Neural crest cell (in vitro differentiated cells): ENCODE results near the gene SPRN. TPM values are rescaled to one million over a fixed set of nuclear protein-coding genes. Genes with fewer than 3 reads are reported as not detected.

Experiments used
- DNase-seq: peaks from one replicate; pipeline ENCODE4 v3.0.0; 2021; ENCODE audit warnings: low read depth, mixed read lengths, low spot score
- H3K27ac Mint-ChIP-seq: one replicate; pipeline ENCODE4 v1.8.0; 2021; ENCODE audit warnings: mild to moderate bottlenecking, mixed read lengths; ENCODE audit not compliant: unreplicated experiment
- H3K27me3 Mint-ChIP-seq: 2 replicates; pipeline ENCODE4 v1.8.0; 2021; ENCODE audit warnings: low read depth, mild to moderate bottlenecking, mixed read lengths
- H3K36me3 Mint-ChIP-seq: 2 replicates; pipeline ENCODE4 v1.8.0; 2021; ENCODE audit warnings: low read depth, mild to moderate bottlenecking, mixed read lengths
- H3K4me1 Mint-ChIP-seq: 2 replicates; pipeline ENCODE4 v1.8.0; 2021; ENCODE audit warnings: mixed read lengths
- H3K4me3 Mint-ChIP-seq: one replicate; pipeline ENCODE4 v1.8.0; 2021; ENCODE audit warnings: mild to moderate bottlenecking, mixed read lengths
- H3K9me3 Mint-ChIP-seq: 2 replicates; pipeline ENCODE4 v1.8.0; 2021; ENCODE audit warnings: mixed read lengths
- total RNA-seq: library from RNA; stranded (reverse); gene quantifications from 2 replicates; pipeline ENCODE4 v1.2.1, GENCODE V29; 2021
- TF ChIP-seq, protein P1 (sequence below): fragments of 200-600 bp; sonication (generic); conservative IDR thresholded peaks from 2 replicates; pipeline ENCODE4 v1.5.0; 2021; ENCODE audit warnings: antibody characterized with exemption, mild to moderate bottlenecking

Gene SPRN
- total RNA-seq, 1 donor from 2014 or later, result 0.37 TPM

DNA sequence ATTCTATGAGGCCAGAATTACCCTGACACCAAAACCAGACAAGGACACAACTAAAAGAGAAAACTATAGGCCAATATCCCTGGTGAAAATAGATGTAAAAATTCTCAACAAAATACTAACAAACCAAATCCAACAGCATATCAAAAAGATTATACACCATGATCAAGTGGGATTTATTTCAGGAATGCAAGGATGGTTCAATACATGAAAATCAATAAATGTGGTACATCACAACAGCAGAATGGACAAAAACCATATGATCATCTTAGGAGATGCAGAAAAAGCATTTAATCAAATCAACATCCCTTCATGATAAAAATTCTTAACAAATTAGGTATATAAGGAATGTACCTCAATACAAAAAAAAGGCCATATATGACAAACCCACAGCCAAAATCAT, 23.7 kb upstream of the SPRN start:
- Mint-ChIP-seq H3K36me3 (peaks cover 20% of the 10 kb centered on the region), H3K4me1 (no peaks in the 10 kb centered on the region), H3K27me3 (no peaks in the 10 kb centered on the region), H3K27ac (no peak overlapping the region), H3K4me3 (no peak overlapping the region), H3K9me3 (peaks cover 27% of the 10 kb centered on the region)
- no peak for DNase-seq
- TF ChIP-seq, protein P1, sequence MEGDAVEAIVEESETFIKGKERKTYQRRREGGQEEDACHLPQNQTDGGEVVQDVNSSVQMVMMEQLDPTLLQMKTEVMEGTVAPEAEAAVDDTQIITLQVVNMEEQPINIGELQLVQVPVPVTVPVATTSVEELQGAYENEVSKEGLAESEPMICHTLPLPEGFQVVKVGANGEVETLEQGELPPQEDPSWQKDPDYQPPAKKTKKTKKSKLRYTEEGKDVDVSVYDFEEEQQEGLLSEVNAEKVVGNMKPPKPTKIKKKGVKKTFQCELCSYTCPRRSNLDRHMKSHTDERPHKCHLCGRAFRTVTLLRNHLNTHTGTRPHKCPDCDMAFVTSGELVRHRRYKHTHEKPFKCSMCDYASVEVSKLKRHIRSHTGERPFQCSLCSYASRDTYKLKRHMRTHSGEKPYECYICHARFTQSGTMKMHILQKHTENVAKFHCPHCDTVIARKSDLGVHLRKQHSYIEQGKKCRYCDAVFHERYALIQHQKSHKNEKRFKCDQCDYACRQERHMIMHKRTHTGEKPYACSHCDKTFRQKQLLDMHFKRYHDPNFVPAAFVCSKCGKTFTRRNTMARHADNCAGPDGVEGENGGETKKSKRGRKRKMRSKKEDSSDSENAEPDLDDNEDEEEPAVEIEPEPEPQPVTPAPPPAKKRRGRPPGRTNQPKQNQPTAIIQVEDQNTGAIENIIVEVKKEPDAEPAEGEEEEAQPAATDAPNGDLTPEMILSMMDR, result no peak

DNA sequence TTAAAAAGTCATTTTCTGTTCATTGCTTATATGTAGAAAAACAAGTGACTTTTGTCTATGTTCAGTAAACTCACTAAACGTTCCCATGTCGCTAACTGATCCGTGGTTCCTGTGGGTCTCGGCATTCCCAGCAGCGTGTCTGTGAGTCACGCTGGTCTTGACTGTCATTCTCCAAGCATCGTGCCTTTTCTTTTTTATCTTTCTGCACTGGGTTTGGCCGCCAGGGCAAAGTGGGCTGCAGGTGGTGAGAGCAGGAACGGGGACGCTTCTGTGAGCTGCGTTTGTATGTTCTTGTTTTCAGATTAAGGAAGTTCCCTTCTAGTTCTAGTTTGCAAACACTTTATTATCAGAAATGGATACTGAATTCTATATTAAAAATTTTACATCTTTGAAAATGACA, 22.6 kb upstream of the SPRN start:
- no peak overlapping the region for H3K27ac Mint-ChIP-seq
- H3K36me3 Mint-ChIP-seq, result peaks cover 24% of the 10 kb centered on the region
- H3K27me3 Mint-ChIP-seq, result no peaks in the 10 kb centered on the region
- DNase-seq, result no peak
- no peak overlapping the region for H3K4me3 Mint-ChIP-seq
- TF ChIP-seq, protein P1, result no peak
- H3K4me1 Mint-ChIP-seq, result no peaks in the 10 kb centered on the region
- peaks cover 23% of the 10 kb centered on the region for H3K9me3 Mint-ChIP-seq

DNA sequence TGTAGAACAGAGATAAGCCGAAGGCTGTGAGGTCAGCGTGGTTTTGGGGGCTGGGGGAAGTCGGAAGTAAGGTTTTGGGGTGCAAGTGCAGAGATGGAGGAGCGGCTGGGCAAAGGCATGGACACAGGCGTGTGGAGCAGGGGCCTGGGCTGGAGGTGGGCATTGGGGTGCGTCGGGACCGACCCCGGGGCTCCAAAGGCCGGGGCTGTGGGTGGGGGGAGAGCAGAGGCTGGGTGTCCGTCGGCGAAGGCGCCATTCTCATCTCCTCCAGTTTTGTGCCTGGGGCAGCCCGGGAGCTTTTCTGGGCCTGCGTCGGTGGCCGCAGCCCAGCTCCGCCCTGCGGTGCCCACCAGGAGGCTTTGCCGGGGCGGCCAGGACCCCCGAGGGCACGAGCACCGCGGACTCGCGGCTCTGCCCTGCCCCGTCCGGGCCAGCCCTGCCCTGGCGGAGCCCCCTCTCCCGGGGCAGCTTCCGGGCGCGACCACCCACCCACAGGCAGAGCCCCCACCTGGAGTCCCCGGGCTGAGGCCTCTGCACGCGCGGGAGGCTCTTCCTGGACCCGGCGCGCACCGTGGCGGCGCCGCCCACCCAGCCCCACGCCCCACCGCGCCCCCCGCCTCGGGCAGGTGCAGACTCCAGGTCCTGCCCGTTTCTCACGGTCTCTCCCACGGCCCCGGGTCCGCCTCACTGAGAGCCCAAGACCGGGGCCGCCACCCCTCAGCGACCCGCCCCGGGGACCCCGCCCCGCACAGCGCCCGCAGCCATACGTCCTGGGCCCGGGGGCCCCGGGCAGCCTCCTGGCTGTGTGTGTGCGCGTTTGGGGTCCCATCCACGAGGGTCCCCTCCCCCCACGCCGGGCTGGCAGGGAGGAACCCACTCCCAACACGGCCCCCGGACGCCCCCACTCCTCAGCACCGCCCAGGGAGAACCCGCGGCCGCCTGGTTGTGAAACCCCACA, 21.6 kb upstream of the SPRN start:
- H3K36me3 Mint-ChIP-seq, result peaks cover 21% of the 10 kb centered on the region
- DNase-seq, result no peak
- no peaks in the 10 kb centered on the region for H3K4me1 Mint-ChIP-seq
- TF ChIP-seq, protein P1, result no peak
- H3K9me3 Mint-ChIP-seq, result peaks cover 23% of the 10 kb centered on the region
- H3K4me3 Mint-ChIP-seq, result no peak overlapping the region
- H3K27me3 Mint-ChIP-seq, result no peaks in the 10 kb centered on the region
- H3K27ac Mint-ChIP-seq, result no peak overlapping the region

DNA sequence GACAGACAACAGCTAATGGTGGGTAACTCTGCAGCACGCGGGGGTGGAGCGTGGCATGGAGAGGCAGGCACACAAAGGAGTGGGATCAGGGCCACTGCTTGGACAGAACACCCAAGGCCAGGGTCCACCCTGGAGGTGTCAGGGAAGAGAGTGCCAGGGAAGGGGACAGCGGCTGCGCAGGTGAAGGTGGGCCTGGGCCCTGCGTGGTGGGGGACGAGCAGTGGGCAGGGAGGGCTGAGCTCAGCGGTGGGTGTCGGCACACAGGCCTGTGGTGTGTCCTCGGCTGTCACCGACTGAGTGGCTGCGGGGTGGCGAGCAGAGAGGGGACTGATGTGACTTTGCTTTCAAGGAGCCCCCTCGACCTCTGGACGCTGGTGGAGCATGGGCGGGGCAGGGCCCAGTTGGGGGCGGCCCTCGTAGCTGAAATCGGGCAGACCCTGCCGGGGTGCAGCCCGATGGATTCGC, 20.9 kb upstream of the SPRN start:
- Mint-ChIP-seq H3K36me3 (peaks cover 21% of the 10 kb centered on the region), H3K4me1 (no peaks in the 10 kb centered on the region), H3K4me3 (no peak overlapping the region), H3K27me3 (no peaks in the 10 kb centered on the region), H3K27ac (peak overlapping the region; percentile 19), H3K9me3 (peaks cover 21% of the 10 kb centered on the region)
- no peak for DNase-seq
- TF ChIP-seq, protein P1, result no peak

DNA sequence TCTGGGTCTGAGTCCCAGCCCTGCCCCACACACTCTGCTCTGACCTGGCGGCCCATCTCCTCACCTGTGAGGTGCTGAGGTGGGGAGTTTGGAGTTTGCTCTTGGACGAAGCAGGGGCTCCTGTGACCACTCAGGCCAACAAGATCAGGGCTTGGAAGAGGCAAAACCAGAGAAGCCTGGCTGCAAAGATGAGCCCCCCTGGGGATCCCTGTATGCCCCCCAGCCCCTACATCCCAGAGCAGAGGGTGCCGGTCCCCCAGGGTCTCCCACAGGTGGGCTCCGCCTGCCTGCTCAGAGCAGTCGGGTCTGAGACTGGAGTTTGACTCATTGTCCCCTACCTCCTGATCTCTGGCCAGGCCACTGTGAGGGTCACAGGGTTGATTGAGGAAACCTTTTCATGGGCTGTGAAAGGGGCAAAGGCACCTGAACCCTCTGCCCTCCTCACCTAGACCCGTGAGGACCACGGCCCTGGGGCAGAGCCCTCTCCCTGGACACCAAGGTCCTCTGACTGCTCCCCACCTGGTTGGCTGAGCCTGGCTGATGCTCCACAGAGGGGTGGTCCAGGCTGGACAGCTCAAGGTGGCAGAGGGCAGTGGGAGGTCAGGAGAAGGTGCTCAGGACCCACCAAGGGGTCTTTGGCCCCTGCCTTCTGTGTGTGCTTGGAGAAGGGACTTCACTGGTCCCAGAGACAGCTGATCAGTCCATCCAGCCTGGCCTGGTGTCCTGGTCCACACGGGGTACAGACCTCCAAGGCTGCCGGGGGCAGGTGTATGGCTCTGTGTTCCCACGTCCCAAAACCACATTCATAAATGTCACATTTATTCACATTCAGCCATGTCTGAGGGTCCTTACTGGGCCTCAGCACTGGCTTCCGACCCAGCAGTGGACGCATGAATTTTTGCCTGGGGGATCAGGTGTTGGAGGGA, 20.2 kb upstream of the SPRN start:
- Mint-ChIP-seq H3K36me3 (peaks cover 21% of the 10 kb centered on the region), H3K4me3 (no peak overlapping the region), H3K9me3 (peaks cover 21% of the 10 kb centered on the region), H3K27ac (peak overlapping the region; percentile 19), H3K27me3 (no peaks in the 10 kb centered on the region), H3K4me1 (no peaks in the 10 kb centered on the region)
- DNase-seq, result no peak
- TF ChIP-seq, protein P1, result no peak
